ENCODE measurements around the gene PSAP. TPM values are rescaled to one million over a fixed set of nuclear protein-coding genes. Genes with fewer than 3 reads are reported as not detected.

Gene PSAP
- total RNA-seq, 1 experiment from 2014 or later, result 336 TPM

GRCh38 chr10:71860243-71861029 is 9.4 kb upstream of the PSAP start:
- Mint-ChIP-seq H3K36me3 (ENCODE audit: insufficient read depth in 1 of 3, low read depth in 3 of 3) (no peaks in the 10 kb centered on the region), H3K4me3 (no peak overlapping the region), H3K27me3 (ENCODE audit: low read depth) (no peaks in the 10 kb centered on the region), H3K4me1 (peaks cover 14 to 17% of the 10 kb centered on the region in 2 experiments), H3K9me3 (no peaks in the 10 kb centered on the region; a peak in 1 of 5 replicates), H3K27ac (peak overlapping the region in 2 of 3 experiments; percentile 93 to 99; a peak in 4 of 7 replicates)
- Histone ChIP-seq H3T11ph (ENCODE audit: low read length) (no peak overlapping the region), H4K5ac (ENCODE audit: insufficient read length, low read depth, low read length) (no peak overlapping the region), H3K14ac (ENCODE audit: insufficient read depth, low read length) (no peak overlapping the region; the same call in 1 of the 2 replicates), H3K9ac (ENCODE audit: extremely low read depth, insufficient read length, low read length) (no peak overlapping the region), H3K9me3 (ENCODE audit: control insufficient read depth, low read depth, low read length) (no peaks in the 10 kb centered on the region), H4K8ac (replicated peaks; ENCODE audit: insufficient read length, low read depth, low read length) (no peak overlapping the region), H2BK5ac (ENCODE audit: insufficient read length, low read length) (no peak overlapping the region), H2BK120ac (ENCODE audit: low read depth, low read length, poor library complexity, severe bottlenecking) (no peak overlapping the region), H4K91ac (ENCODE audit: insufficient read length, low read depth, low read length) (no peak overlapping the region), H3K79me1 (ENCODE audit: insufficient read depth, low read depth, low read length, poor library complexity, severe bottlenecking) (no peaks in the 10 kb centered on the region), H3K27ac (ENCODE audit: insufficient read length, low read depth, low read length) (no peak overlapping the region), H2BK20ac (ENCODE audit: low read depth, low read length, poor library complexity, severe bottlenecking) (no peak overlapping the region), H3K4me2 (ENCODE audit: insufficient read depth, insufficient read length, low read length) (no peak overlapping the region), H2BK15ac (ENCODE audit: low read depth, low read length) (no peak overlapping the region), H3K4ac (ENCODE audit: low read depth, low read length) (no peak overlapping the region), H3K56ac (ENCODE audit: insufficient read length, low read depth, low read length) (no peak overlapping the region), H3K4me1 (ENCODE audit: insufficient read depth, low read length) (no peaks in the 10 kb centered on the region), H2AFZ (ENCODE audit: low read length) (no peak overlapping the region), H3K18ac (ENCODE audit: insufficient read length, low read depth, low read length) (no peak overlapping the region), H2BK12ac (ENCODE audit: insufficient read length, low read depth, low read length) (no peak overlapping the region), H3K27me3 (ENCODE audit: insufficient read depth, low read length) (no peaks in the 10 kb centered on the region), H2AK5ac (ENCODE audit: insufficient read length, low read length) (no peak overlapping the region), H3K79me2 (ENCODE audit: insufficient read depth, low read length) (no peaks in the 10 kb centered on the region), H3K23ac (ENCODE audit: insufficient read length, low read depth, low read length) (no peak overlapping the region), H4K20me1 (ENCODE audit: control insufficient read depth, insufficient read depth, insufficient read length) (no peaks in the 10 kb centered on the region), H3K23me2 (ENCODE audit: insufficient read length, low read depth, low read length, poor library complexity, severe bottlenecking) (no peaks in the 10 kb centered on the region)
- no CpG with 5 or more reads among the region's 11 CpGs for WGBS (ENCODE audit: extremely low coverage, insufficient read length, low lambda C conversion rate)
- no peak for TF ChIP-seq CTCF (conservative IDR thresholded peaks at IDR 0.05)
- peak; percentile 93 for DNase-seq

Data from H9 (cell line).